NCI-H345 treated with DMSO at 0.1 percent for 48 hours (cell line): Measurements from ENCODE around the gene GAA.

Experiments
- DNase-seq: peaks from one replicate; lab custom pipeline; 2025; ENCODE audit not compliant: unreplicated experiment; lab: John Stamatoyannopoulos, UW

The GAA gene

DNA sequence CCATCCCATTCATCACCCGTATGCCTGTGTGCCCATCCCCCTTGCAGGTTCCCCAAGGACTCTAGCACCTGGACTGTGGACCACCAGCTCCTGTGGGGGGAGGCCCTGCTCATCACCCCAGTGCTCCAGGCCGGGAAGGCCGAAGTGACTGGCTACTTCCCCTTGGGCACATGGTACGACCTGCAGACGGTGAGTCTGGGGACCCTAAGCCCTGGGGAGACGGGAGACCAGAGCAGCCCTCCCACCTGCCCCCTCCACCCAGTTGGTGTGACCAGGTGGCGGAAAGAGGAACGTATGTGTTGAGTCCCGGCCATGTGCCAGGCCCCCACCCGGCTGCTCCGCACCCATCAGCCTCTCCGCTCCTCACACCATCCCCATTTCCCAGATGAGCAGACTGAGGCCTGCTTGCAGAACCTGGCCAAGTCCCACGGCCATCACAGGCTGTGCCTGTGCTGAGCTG lies 15.6 kb downstream of the GAA start:
- DNase-seq = no peak

DNA sequence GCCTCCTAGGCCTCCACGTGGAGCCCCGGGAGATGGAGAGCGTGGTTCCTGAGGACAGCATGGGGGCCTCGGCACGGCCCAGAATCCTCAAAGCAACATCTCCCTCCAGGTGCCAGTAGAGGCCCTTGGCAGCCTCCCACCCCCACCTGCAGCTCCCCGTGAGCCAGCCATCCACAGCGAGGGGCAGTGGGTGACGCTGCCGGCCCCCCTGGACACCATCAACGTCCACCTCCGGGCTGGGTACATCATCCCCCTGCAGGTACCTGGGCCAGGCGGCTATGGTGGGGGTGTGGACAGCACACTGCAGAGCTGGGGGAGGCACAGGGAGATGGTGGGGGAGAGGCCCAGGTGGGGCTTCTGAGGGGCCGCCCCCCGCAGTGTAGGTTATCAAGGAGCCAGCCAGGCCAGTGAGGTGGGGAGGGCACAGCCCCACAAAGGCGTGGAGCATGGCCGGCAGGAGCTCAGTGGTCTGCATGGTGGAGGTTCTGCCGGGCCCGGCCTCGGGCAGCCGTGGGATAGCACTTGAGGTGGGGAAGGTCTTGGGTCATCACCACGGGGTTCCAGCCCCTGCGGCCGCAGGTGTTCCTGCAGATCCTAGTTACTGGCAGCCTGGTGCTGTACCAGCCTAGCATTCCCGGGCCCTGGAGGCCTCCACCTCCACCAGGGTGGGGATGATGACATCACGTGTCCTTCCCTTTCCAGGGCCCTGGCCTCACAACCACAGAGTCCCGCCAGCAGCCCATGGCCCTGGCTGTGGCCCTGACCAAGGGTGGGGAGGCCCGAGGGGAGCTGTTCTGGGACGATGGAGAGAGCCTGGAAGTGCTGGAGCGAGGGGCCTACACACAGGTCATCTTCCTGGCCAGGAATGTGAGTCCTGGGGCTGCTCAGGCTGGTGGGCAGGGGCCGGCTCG lies 16.4 kb downstream of the GAA start:
- DNase-seq = no peak

- no peak for DNase-seq
These were observed 17.4 kb downstream of the GAA start for GRCh38 chr17:80118601-80119270.

DNA sequence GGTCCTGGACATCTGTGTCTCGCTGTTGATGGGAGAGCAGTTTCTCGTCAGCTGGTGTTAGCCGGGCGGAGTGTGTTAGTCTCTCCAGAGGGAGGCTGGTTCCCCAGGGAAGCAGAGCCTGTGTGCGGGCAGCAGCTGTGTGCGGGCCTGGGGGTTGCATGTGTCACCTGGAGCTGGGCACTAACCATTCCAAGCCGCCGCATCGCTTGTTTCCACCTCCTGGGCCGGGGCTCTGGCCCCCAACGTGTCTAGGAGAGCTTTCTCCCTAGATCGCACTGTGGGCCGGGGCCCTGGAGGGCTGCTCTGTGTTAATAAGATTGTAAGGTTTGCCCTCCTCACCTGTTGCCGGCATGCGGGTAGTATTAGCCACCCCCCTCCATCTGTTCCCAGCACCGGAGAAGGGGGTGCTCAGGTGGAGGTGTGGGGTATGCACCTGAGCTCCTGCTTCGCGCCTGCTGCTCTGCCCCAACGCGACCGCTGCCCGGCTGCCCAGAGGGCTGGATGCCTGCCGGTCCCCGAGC lies 17.9 kb downstream of the GAA start:
- DNase-seq = no peak

DNA sequence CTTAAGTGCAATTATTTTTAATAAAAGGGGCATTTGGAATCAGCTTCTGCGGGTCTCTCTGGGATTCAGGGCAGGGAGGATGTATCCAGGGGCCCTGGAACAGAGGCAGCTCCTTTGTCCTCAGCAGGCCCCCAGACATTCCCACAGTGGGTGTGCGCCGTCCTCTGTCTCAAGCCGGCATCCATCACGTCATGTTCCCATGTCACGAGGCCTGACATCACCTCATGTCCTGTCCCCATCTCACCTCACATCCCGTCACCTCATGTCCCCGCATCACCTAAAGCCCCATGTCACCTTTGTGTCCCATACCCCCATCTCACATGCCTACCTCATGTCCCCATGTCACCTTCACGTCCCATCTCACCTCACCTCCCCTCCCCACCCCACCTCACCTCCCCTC lies 18.5 kb downstream of the GAA start:
- no peak for DNase-seq

GRCh38 chr17:80122026-80122575 lies 20.7 kb downstream of the GAA start:
- DNase-seq = no peak

DNA sequence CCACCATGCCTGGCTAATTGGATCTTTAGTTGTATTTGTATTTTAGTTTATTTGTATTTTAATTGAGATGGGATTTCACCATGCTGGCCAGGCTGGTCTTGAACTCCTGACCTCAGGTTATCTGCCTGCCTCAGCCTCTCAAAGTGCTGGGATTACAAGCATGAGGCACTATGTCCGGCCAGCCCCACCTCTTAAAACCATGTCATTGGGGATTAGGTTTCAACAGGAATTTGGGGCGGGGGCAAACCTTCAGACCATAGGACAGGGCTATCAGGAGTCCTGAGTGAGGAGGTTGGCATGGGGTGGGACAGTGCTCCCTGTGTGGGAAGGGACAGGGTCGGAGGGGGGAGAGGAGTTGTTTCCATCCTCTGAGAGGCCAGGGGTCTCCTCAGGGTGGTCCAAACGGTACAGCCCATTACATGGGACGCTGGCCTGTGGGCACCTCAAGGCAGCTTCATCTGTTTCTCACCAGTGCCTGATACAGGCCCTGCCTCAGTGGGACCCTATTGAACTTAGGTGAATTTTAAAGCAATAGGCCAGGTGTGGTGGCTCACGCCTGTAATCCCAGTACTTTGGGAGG lies 21.6 kb downstream of the GAA start:
- no peak for DNase-seq

GRCh38 chr17:80123791-80124190 lies 22.4 kb downstream of the GAA start:
- no peak for DNase-seq

DNA sequence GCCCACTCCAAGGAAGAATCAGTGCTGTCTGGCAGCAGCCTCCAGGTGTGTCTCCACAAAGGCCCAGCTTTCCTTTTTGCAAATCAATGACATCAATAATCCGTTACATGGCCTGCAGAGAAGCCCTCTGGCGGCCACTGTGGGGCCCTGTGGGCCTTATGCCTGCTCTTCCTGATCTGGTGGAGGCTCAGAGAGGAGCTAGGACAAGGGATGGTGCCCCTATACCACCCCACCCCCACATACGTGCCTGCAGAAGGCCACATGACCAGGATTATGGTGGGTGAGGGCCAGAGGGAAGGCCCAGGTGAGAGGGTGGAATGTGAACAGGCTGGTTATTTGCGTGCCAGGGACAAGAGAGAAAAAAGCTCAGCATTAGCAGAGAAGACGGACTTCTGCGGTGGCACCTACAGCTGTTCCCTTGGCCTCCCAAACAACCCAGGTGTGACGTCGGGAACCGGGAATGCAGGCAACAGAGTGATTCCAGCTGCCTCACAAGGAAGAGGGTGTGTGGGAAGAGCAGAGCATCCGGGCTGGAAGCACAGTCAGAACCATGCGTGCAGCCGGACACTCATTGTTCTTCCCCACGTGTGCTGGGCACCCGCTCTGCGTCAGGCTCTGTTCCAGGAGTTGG lies 23.1 kb downstream of the GAA start:
- no peak for DNase-seq

GRCh38 chr17:80125656-80126448 lies 24.5 kb downstream of the GAA start:
- no peak for DNase-seq

DNA sequence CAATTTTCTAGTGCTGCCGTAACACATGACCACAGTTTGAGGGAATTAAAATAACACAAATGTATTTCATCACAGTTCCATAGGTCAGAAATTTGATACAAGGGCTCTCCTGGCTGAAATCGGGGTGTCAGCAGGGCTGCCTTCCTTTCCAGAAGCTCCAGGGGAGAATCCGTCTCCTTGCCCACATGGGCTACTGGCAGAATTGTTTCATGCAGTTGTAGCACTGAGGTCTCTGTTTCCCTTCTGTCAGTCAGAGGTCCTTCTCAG lies 25.0 kb downstream of the GAA start:
- DNase-seq = no peak

- DNase-seq = no peak
These were observed 27.7 kb downstream of the GAA start for GRCh38 chr17:80129006-80129565.

DNA sequence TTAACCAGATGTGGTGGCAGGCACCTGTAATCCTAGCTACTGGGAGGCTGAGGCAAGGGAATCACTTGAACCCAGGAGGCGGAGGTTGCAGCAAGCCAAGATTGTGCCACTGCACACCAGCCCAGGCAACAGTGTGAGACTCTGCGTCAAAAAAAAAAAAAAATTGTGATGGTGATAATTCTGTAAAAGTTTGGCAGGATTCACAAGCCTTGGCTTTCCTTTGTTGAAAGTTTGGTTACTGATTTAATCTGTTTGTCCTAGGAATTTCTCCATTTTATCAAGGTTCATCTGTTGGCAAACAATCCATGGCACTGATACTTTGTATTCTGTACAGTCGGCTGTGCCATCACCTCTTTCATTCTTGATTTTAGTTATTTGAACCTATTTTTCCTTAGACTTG lies 29.6 kb downstream of the GAA start:
- DNase-seq = no peak

DNA sequence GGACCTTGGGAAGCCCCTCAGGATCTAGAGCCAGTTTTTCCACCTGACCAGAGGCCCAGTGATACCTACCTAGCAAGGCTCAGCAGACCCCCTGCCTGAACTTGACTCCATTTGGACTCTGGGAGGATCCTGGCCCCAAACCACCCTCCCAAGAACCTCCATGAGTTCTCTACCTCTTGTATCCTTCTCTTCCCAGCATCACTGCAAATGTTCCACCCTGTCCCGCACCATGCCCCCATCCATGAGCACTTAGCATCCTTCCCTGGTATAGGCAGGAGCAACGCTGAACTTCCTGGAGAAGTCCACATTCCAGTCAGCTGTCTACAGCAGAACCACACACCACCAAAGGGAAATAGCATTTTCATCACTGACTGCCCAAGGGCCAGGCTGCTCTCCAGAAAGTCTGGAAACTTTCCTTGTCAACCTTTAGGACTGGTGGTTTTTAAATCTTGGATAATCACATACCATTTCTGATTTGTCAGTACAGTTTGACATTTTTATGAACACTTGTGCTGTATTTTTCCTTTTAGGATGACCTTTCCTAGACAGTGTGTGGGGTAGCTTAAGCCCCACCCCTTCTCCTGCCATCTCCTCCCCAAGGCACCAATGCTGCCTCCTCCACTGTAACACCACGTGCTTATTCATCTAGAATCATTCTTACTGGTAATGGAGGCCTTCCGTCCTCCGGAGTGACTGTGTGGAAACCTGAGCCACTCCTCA lies 31.7 kb downstream of the GAA start:
- no peak for DNase-seq

DNA sequence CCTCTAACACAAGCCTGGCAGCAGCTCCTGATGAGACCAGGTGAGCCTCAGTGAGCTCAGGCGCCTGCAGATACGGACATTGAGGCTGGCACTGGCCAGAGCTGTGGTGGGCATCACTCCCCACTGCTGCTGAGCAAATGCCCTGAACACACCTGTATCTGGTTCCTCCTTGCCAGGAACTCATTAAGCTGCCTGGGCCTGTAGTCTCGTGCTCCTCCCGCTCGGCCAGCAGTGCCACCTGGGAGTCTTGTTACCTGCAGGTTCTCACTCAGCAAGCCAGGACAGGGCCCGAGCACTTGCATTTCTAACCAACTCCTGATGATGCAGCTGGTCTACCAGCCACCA lies 32.2 kb downstream of the GAA start:
- no peak for DNase-seq

GRCh38 chr17:80137131-80137530 lies 35.8 kb downstream of the GAA start:
- DNase-seq = no peak

GRCh38 chr17:80138856-80139426 lies 37.6 kb downstream of the GAA start:
- no peak for DNase-seq

- DNase-seq = no peak
These were observed 40.2 kb downstream of the GAA start for GRCh38 chr17:80141463-80142165.

- DNase-seq = no peak
These were observed 41.5 kb downstream of the GAA start for GRCh38 chr17:80142929-80143328.
